MV-4-11 (cell line): ENCODE data around the gene C16orf96.
A peak's percentile ranks its signal among the peaks of the same experiment; 100 is the strongest.

Experiments
- DNase-seq: peaks from one replicate; lab custom pipeline; 2025; lab: John Stamatoyannopoulos, UW

The C16orf96 gene

DNA sequence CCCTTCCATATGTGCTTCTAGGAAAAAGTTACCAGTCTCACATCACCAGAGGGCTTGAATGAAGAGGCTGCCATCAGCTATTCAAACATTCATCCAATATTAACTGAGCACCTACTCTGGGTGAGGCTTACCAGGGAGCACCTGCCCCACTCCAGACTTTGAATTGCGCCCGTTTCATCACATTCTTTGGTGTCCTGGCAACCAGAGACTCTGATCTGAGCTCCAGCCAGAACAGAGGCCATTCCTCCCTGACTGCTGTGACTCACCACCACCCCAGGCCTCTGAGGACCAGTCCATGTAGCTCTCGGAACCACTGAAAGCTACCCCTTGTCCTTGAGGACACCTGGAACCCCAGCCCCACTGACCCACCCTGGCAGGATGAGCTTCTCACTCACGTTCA lies at the start of gene C16orf96:
Gene C16orf96, plus strand, starts transcription at position 229 of the 400 bp plus-strand sequence. Its CDS starts 150 bp downstream, at position 379.
- no peak for DNase-seq

- peak; percentile 67 for DNase-seq
Observed at GRCh38 chr16:4506450-4506849, 49.7 kb upstream of the C16orf96 start.

- no peak for DNase-seq
Observed at GRCh38 chr16:4507588-4508345, 48.4 kb upstream of the C16orf96 start.

GRCh38 chr16:4508806-4509205 lies 47.3 kb upstream of the C16orf96 start:
- DNase-seq: no peak

DNA sequence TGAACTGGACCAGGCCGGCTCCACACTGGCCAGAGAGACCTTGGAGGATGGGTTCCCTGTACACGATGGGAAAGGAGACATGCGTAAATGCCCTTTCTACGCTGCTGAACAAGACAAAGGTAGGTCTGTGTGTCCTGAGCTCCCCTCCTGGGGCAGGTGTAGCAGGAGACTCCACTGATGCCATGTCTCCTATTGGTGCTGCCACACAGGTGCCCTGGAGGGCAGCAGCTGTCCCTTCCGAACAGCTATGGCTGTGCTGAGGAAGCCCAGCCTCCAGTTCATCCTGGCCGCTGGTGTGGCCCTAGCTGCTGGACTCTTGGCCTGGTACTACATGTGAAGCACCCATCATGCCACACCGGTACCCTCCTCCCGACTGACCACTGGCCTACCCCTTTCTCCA lies 46.7 kb upstream of the C16orf96 start:
- no peak for DNase-seq

DNA sequence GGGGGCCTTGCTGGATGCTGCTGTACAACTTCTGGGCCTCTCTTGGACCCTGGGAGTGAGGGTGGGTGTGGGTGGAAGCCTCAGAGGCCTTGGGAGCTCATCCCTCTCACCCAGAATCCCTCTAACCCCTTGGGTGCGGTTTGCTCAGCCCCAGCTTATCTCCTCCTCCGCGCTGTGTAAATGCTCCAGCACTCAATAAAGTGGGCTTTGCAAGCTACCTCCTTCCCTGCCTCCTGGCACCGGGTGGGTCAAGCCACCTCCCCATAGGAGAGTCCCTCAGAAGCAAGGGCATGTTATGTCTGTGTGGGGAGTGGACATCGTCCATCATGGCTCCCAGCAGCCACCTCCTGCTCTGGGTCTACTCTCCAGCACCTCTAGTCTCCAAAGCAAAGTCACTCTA lies 46.0 kb upstream of the C16orf96 start:
- no peak for DNase-seq

GRCh38 chr16:4510747-4511426 lies 45.3 kb upstream of the C16orf96 start:
- no peak for DNase-seq

GRCh38 chr16:4511441-4512082 lies 44.6 kb upstream of the C16orf96 start:
- DNase-seq: peak; percentile 35

DNA sequence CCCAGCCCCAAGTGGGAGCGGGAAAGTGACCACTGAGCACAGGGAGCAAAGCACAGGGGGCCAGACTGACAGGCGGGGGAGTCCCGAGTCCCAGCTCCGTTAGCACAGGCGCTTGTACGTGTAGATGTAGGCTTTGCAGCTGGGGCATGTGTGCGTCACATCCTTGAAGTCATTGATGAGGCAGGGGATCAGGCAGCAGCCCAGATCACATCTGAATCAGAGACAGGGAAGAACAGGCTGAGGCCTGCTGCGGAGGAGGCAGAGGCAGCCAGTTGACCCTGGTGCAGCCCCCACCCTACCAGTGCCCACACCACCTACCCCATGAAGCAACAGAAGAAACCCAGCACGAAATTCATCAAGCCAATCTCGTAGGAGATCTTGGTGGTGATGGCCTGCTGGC lies 43.7 kb upstream of the C16orf96 start:
- DNase-seq: no peak

DNA sequence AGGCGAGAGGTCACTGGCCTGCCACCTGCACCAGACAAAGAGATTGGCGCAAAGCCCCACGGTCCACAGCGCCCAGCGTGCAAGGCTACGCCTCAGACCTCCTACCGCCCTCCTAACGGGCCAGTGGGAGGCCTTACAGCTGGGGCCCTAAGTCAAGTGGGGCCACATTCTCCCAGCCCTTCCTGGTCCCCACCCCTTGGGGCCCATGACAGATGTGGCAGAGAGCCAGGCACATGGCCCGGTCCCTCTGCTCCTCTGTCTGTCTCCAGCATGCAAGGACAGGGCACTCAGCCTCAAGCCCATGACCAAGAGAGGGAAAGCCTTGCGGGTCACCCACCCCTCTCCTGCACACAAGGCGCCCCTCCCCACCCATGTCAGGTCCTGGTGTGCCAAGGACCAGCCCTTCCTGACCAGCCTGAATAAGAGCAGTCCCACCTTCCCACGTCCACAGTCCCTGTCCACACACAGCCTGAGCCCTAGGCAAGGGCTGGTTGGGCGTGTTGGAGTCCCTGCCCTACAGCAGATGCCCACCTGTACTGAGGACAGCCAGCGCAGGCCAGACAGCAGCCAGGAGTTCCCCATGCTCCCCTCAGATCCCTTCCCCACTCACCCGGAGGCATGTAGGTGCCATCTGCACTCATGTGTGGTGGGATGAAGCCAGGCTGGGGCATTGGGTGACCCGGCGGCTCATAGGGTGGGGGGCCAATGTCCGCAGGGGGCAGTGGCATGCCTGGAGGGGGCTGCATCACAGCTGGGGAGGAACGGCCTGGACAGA lies 42.9 kb upstream of the C16orf96 start:
- no peak for DNase-seq

DNA sequence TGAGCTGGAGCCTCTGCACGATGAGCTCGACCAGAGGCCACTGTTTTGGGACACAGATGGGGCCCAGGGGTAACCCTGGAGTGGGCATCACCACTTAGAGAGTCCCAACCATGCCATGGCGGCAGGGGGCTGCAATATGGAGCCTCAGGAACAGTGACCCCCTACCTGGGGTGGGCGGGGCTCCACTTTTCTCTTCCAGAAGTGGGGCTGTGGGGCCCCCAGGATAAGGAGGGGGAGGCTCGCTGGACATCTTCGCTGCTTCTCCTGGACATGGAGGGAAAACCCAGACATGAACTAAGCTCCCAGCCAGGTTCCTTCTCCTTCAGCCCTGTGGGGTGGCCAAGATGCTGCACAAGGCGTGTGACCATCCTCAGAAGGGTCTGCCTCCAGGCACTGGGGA lies 42.3 kb upstream of the C16orf96 start:
- no peak for DNase-seq

DNA sequence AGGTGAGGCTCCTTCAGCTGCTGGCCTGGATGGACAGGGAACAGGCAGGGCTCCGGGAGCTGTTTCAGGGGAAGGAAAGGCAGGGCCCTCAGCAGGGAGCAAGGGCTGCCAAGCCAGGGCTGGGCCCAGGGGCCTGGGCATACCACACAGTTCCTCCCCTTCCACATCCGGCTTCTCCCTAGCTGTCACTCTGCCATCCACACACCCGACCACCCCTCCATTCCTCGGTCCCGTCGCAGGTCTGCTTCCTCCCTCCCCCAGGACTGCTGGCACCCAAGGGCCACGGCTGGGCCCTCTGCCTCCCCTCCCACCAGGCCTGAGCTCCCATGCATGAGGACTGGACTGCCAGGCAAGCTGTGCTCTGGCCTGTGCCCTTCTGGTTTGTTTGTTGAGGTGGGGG lies 41.5 kb upstream of the C16orf96 start:
- DNase-seq: no peak

DNA sequence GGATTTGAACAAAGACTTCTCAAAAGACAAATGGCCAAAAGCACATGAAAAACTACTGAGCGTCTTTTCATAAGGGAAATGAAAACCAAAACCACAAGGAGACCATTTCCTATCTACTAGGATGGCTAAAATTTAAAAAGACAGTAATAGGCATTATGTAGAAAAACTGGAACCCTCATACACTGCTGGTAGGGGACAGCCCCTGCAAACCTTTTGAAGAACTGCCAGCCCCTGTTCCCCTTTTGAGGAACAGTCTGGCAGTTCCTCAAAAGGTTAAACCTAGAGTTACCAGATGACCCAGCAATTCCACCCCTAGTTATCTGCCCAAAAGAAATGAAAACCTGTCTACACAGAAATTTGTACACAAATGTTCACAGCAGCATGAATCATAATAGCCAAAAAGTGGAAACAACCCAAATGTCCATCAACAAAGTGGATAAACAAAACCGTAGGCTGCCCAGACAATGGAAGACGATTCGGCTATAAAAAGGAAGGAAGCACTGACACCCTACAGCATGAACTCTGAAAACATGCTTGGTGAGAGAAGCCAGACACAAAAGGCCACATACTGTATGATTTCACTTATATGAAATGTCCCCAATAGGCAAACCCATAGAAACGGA lies 40.4 kb upstream of the C16orf96 start:
- DNase-seq: peak; percentile 97

GRCh38 chr16:4517812-4518680 lies 38.1 kb upstream of the C16orf96 start:
- DNase-seq: peak; percentile 21

- no peak for DNase-seq
Observed at GRCh38 chr16:4519274-4520058, 36.7 kb upstream of the C16orf96 start.

- peak; percentile 2 for DNase-seq
Observed at GRCh38 chr16:4520913-4521312, 35.2 kb upstream of the C16orf96 start.

- no peak for DNase-seq
Observed at GRCh38 chr16:4522051-4522581, 34.0 kb upstream of the C16orf96 start.

DNA sequence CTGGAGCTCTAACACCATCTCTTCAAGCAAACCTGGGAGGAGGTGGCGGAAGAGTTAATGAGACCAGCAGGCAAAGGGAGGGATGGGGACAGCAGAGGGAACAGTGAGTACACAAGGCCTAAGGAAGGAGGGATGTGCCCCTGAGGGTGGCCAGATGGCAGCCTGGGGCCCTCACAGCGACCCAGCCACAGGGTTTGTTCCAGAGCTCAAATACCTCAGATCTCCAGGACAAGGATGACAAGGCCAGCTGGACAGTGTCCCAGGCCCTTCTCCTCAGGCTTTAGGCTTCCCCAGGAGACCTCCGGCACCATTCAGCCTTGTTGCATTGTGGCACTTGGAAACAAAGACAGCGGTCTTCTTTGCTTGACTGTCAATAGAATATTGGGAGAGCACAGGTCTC lies 32.5 kb upstream of the C16orf96 start:
- no peak for DNase-seq

DNA sequence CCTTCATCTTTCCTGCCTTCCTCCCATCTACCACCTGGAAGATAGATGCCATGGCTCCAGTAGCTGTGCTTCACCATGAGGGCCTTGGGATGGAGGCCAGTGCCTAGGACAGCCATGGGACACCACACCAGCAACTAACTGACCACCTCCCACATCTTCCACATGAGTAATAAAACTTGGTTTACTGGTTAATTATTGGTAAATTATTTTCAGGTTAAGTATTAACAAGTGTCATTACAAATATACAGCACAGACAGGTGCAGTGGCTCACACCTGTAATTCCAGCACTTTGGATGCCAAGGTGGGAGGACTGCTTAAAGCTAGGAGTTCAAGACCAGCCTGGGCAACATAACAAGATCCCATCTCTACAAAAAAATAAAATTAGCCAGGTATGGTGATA lies 31.6 kb upstream of the C16orf96 start:
- no peak for DNase-seq

- no peak for DNase-seq
Observed at GRCh38 chr16:4525069-4525468, 31.1 kb upstream of the C16orf96 start.
